Smooth muscle cell (in vitro differentiated cells): ENCODE data around the gene ZNF662. TPM values are rescaled to one million over a fixed set of nuclear protein-coding genes. Genes with fewer than 3 reads are reported as not detected.

Experiments
- DNase-seq: peaks from one replicate; lab custom pipeline; 2025; ENCODE audit not compliant: unreplicated experiment; lab: John Stamatoyannopoulos, UW
- H2AFZ ChIP-seq: fragments of 200-600 bp; sonication (generic); 2 replicates; pipeline ENCODE4 v1.6.0; 2016; ENCODE audit warnings: antibody characterized with exemption, low read depth, mild to moderate bottlenecking
- H3F3A ChIP-seq: fragments of 200-600 bp; sonication (generic); 2 replicates; pipeline ENCODE4 v1.6.0; 2017; ENCODE audit warnings: antibody characterized with exemption, low read depth
- H3K27ac ChIP-seq: fragments of 200-600 bp; sonication (generic); 2 replicates; pipeline ENCODE4 v1.5.1; 2016; ENCODE audit warnings: low read depth, mild to moderate bottlenecking
- H3K27me3 ChIP-seq: fragments of 200-600 bp; sonication (generic); 2 replicates; pipeline ENCODE4 v1.6.1; 2016; ENCODE audit warnings: low read depth, mild to moderate bottlenecking
- H3K36me3 ChIP-seq: fragments of 200-600 bp; sonication (generic); 2 replicates; pipeline ENCODE4 v1.5.1; 2016; ENCODE audit warnings: low read depth
- H3K4me1 ChIP-seq: fragments of 200-600 bp; sonication (generic); 2 replicates; pipeline ENCODE4 v1.5.1; 2016; ENCODE audit warnings: low read depth
- H3K4me2 ChIP-seq: fragments of 200-600 bp; sonication (generic); 2 replicates; pipeline ENCODE4 v1.6.0; 2016; ENCODE audit warnings: mild to moderate bottlenecking
- H3K4me3 ChIP-seq: fragments of 200-600 bp; sonication (generic); 2 replicates; pipeline ENCODE4 v1.5.1; 2016; ENCODE audit warnings: mild to moderate bottlenecking
- H3K79me2 ChIP-seq: fragments of 200-600 bp; sonication (generic); 2 replicates; pipeline ENCODE4 v1.6.0; 2016; ENCODE audit warnings: low read depth, mild to moderate bottlenecking
- H3K9ac ChIP-seq: fragments of 200-600 bp; sonication (generic); 2 replicates; pipeline ENCODE4 v1.6.0; 2016; ENCODE audit warnings: low read depth
- H3K9me3 ChIP-seq: fragments of 200-600 bp; sonication (generic); replicated peaks from 2 replicates; pipeline ENCODE4 v1.5.1; 2016; ENCODE audit warnings: low read depth
- H4K20me1 ChIP-seq: fragments of 200-600 bp; sonication (generic); 2 replicates; pipeline ENCODE4 v1.6.0; 2016; ENCODE audit warnings: low read depth
- WGBS: methylation state at CpG from one replicate; pipeline ENCODE4 v1.1.7; 2016; ENCODE audit warnings: low lambda C conversion rate; 5-methylcytosine and 5-hydroxymethylcytosine counted together
- polyA plus RNA-seq: library from polyadenylated mRNA; unstranded; fragments of >200 nt; fragmentation: Nextera tagmentation; extraction: Ambion mirVana; gene quantifications from 2 replicates; pipeline ENCODE4 v1.2.1, GENCODE V29; 2016
- total RNA-seq: library from RNA; depleted of rRNA; stranded (reverse); fragments of >200 nt; gene quantifications from 2 replicates; pipeline ENCODE4 v1.2.3, GENCODE V29; 2014
- TF ChIP-seq, protein P1 (sequence below): fragments of 200-600 bp; sonication (generic); IDR thresholded peaks from 2 replicates; pipeline ENCODE4 v1.5.1; 2017; ENCODE audit warnings: borderline replicate concordance, mild to moderate bottlenecking, antibody characterized with exemption; ENCODE audit not compliant: insufficient read depth, poor library complexity, severe bottlenecking

Gene ZNF662
- total and polyA plus RNA-seq, 2 experiments from 2014 or later: 1.6 TPM; not detected in 1

DNA sequence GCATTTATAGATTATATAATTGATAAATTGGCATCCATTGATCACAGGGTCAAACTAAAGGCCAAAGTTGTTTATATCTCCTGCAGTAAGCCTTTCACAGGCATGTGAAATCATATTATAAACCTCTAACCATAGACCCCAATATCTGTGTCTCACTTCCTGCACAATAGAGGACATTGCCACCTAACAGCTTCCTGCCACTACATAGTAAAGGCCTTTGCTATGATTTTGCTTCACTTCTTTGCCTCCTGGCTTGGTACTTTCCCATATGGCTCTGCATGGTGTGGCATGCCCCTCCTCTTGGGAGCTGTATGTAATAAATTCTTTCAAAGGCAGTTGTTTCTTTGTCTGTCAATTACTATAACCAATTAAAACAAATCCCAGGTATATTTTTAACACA, 20.4 kb downstream of the ZNF662 start:
- no peak overlapping the region for H2AFZ ChIP-seq
- H3K9ac ChIP-seq: no peak overlapping the region
- DNase-seq: no peak
- no peaks in the 10 kb centered on the region for H3K9me3 ChIP-seq
- TF ChIP-seq, protein P1, sequence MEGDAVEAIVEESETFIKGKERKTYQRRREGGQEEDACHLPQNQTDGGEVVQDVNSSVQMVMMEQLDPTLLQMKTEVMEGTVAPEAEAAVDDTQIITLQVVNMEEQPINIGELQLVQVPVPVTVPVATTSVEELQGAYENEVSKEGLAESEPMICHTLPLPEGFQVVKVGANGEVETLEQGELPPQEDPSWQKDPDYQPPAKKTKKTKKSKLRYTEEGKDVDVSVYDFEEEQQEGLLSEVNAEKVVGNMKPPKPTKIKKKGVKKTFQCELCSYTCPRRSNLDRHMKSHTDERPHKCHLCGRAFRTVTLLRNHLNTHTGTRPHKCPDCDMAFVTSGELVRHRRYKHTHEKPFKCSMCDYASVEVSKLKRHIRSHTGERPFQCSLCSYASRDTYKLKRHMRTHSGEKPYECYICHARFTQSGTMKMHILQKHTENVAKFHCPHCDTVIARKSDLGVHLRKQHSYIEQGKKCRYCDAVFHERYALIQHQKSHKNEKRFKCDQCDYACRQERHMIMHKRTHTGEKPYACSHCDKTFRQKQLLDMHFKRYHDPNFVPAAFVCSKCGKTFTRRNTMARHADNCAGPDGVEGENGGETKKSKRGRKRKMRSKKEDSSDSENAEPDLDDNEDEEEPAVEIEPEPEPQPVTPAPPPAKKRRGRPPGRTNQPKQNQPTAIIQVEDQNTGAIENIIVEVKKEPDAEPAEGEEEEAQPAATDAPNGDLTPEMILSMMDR: no peak
- no peaks in the 10 kb centered on the region for H3K27me3 ChIP-seq
- H3K4me1 ChIP-seq: no peaks in the 10 kb centered on the region
- no peak overlapping the region for H3K4me3 ChIP-seq
- no peak overlapping the region for H3K27ac ChIP-seq
- no peaks in the 10 kb centered on the region for H3K79me2 ChIP-seq
- no peaks in the 10 kb centered on the region for H3K36me3 ChIP-seq
- H3F3A ChIP-seq: no peaks in the 10 kb centered on the region
- no peaks in the 10 kb centered on the region for H4K20me1 ChIP-seq
- H3K4me2 ChIP-seq: no peak overlapping the region

DNA sequence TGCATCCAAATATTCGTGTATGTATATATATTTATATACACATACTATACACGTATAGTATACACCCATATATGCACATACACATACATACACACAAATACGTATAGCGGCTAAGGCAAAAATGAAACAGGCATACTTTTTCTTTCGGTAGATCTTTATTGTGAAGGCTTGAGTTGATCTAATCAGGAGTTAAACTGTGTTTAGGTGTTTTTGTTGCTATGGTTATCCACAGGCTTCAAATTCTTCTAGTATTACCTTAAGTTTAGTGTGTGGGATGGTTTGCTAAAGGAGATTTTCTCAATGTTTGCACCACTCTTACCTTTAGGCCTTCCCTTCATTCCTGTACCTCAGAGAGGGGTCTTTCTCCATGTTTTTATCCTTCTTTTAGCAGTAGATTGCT, 28.2 kb downstream of the ZNF662 start:
- Histone ChIP-seq H2AFZ (no peak overlapping the region), H3K4me2 (no peak overlapping the region), H3K27me3 (no peaks in the 10 kb centered on the region), H3K79me2 (no peaks in the 10 kb centered on the region), H3K9ac (no peak overlapping the region), H4K20me1 (no peaks in the 10 kb centered on the region), H3K36me3 (no peaks in the 10 kb centered on the region), H3F3A (no peaks in the 10 kb centered on the region), H3K4me1 (peaks cover 4% of the 10 kb centered on the region), H3K27ac (no peak overlapping the region), H3K9me3 (no peaks in the 10 kb centered on the region), H3K4me3 (no peak overlapping the region)
- TF ChIP-seq, protein P1: no peak
- no peak for DNase-seq
- WGBS: 82% methylated on average over 5 of the region's 5 CpGs

DNA sequence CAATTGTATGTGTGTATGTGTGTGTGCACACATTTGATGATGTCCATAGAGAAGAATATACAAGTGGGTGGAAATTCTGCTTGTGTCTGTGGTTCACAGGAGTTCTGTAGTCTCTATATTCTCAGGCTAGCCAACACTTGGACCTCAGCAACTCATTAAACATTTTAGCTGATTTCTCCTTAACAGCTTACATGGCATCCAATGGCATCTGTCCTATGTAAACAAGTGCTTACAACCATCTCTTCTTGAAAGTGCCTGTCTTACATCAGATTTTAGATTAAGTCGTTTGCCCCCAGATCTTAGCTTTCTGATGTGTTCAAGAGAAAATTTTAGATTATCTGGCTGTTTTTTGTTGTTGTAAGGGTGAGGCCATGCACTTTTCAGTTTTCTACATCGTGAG, 29.0 kb downstream of the ZNF662 start:
- H3K36me3 ChIP-seq: no peaks in the 10 kb centered on the region
- no peaks in the 10 kb centered on the region for H3K79me2 ChIP-seq
- no peaks in the 10 kb centered on the region for H3F3A ChIP-seq
- no peak overlapping the region for H3K4me3 ChIP-seq
- peaks cover 4% of the 10 kb centered on the region for H3K4me1 ChIP-seq
- H4K20me1 ChIP-seq: no peaks in the 10 kb centered on the region
- H2AFZ ChIP-seq: no peak overlapping the region
- H3K27me3 ChIP-seq: no peaks in the 10 kb centered on the region
- WGBS: 67% methylated on average over 2 of the region's 2 CpGs
- no peak overlapping the region for H3K4me2 ChIP-seq
- TF ChIP-seq, protein P1: no peak
- H3K27ac ChIP-seq: no peak overlapping the region
- no peaks in the 10 kb centered on the region for H3K9me3 ChIP-seq
- H3K9ac ChIP-seq: no peak overlapping the region
- DNase-seq: no peak

DNA sequence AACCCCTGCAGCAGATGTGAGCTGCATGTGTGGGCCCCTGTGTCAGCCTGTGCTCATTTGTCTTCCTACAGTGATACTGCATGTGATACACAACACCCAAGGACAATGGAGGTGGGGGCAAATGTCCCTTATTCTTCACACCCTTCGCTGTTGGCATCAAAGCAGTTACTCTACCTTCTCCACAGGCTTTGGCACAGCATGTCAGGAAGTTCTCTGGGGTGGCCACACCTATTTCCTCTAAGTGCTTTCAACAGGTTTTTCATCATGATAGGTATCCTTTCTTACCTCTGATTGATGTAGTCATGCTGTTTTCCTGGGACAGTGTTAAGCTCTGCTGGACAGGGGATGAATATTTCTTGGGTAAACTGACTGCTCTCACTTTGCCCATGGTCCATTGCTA, 29.5 kb downstream of the ZNF662 start:
- Histone ChIP-seq H2AFZ (no peak overlapping the region), H3K4me1 (peaks cover 4% of the 10 kb centered on the region), H3K36me3 (no peaks in the 10 kb centered on the region), H3K9me3 (no peaks in the 10 kb centered on the region), H3K27me3 (no peaks in the 10 kb centered on the region), H3K4me3 (no peak overlapping the region), H4K20me1 (no peaks in the 10 kb centered on the region), H3K4me2 (no peak overlapping the region), H3F3A (no peaks in the 10 kb centered on the region), H3K79me2 (no peaks in the 10 kb centered on the region), H3K27ac (no peak overlapping the region), H3K9ac (no peak overlapping the region)
- no peak for DNase-seq
- TF ChIP-seq, protein P1: no peak
- 92% methylated on average over 1 of the region's 1 CpG for WGBS
